MM.1S (cell line): Measurements from ENCODE around the gene PACRG.

Source experiments
- DNase-seq: peaks from one replicate; pipeline ENCODE4 v3.0.0-alpha.2; 2015
- H2AFZ ChIP-seq: fragments of 300-600 bp; sonication (generic); 2 replicates; pipeline ENCODE4 v1.6.0; 2016; ENCODE audit warnings: antibody characterized with exemption, low read length
- H3F3A ChIP-seq: fragments of 300-600 bp; sonication (generic); 2 replicates; pipeline ENCODE4 v1.6.1; 2016; ENCODE audit warnings: mild to moderate bottlenecking, antibody characterized with exemption, low read length, moderate library complexity, mixed read lengths; ENCODE audit not compliant: insufficient read depth
- H3K27ac ChIP-seq: fragments of 300-600 bp; sonication (generic); 2 replicates; pipeline ENCODE4 v1.5.1; 2016; ENCODE audit warnings: mild to moderate bottlenecking, low read length
- H3K27me3 ChIP-seq: fragments of 300-600 bp; sonication (generic); replicated peaks from 2 replicates; pipeline ENCODE4 v1.6.0; 2016; ENCODE audit warnings: low read length; ENCODE audit not compliant: insufficient read depth
- H3K36me3 ChIP-seq: fragments of 300-600 bp; sonication (generic); replicated peaks from 2 replicates; pipeline ENCODE4 v1.6.1; 2016; ENCODE audit warnings: mild to moderate bottlenecking, low read length, mixed read lengths; ENCODE audit not compliant: insufficient read depth
- H3K4me1 ChIP-seq: fragments of 300-600 bp; sonication (generic); 2 replicates; pipeline ENCODE4 v1.6.1; 2016; ENCODE audit warnings: low read length, mixed read lengths
- H3K4me2 ChIP-seq: fragments of 300-600 bp; sonication (generic); 2 replicates; pipeline ENCODE4 v1.6.0; 2016; ENCODE audit warnings: low read depth, low read length
- H3K4me3 ChIP-seq: fragments of 300-600 bp; sonication (generic); 2 replicates; pipeline ENCODE4 v1.5.1; 2016; ENCODE audit warnings: low read length, mixed read lengths
- H3K79me2 ChIP-seq: fragments of 300-600 bp; sonication (generic); 2 replicates; pipeline ENCODE4 v1.6.1; 2016; ENCODE audit warnings: mixed run types, low read length, mixed read lengths
- H3K9ac ChIP-seq: fragments of 300-600 bp; sonication (generic); 2 replicates; pipeline ENCODE4 v1.6.1; 2016; ENCODE audit warnings: low read length, mixed read lengths
- H3K9me2 ChIP-seq: fragments of 300-600 bp; sonication (generic); replicated peaks from 2 replicates; pipeline ENCODE4 v1.6.1; 2016; ENCODE audit warnings: mild to moderate bottlenecking, low read length, mixed read lengths; ENCODE audit not compliant: insufficient read depth
- H3K9me3 ChIP-seq: fragments of 300-600 bp; sonication (generic); replicated peaks from 2 replicates; pipeline ENCODE4 v1.6.1; 2016; ENCODE audit warnings: mild to moderate bottlenecking, low read length, mixed read lengths; ENCODE audit not compliant: insufficient read depth
- H4K20me1 ChIP-seq: fragments of 300-600 bp; sonication (generic); 2 replicates; pipeline ENCODE4 v1.6.1; 2016; ENCODE audit warnings: mild to moderate bottlenecking, low read length, moderate library complexity, mixed read lengths; ENCODE audit not compliant: insufficient read depth
- CTCF ChIP-seq: fragments of 300-600 bp; sonication (generic); IDR thresholded peaks from 2 replicates; pipeline ENCODE4 v1.5.1; 2016; ENCODE audit warnings: antibody characterized with exemption, low read length, mixed read lengths
- EZH2 ChIP-seq: fragments of 300-600 bp; sonication (generic); optimal IDR thresholded peaks from 2 replicates; pipeline ENCODE3; 2017; ENCODE audit warnings: low read depth, mild to moderate bottlenecking, antibody characterized with exemption, low read length, mixed read lengths
- EZH2phosphoT487 ChIP-seq: fragments of 300-600 bp; sonication (generic); IDR thresholded peaks from 2 replicates; pipeline ENCODE4 v1.6.1; 2018; ENCODE audit warnings: antibody characterized with exemption, low read length

Gene PACRG

DNA sequence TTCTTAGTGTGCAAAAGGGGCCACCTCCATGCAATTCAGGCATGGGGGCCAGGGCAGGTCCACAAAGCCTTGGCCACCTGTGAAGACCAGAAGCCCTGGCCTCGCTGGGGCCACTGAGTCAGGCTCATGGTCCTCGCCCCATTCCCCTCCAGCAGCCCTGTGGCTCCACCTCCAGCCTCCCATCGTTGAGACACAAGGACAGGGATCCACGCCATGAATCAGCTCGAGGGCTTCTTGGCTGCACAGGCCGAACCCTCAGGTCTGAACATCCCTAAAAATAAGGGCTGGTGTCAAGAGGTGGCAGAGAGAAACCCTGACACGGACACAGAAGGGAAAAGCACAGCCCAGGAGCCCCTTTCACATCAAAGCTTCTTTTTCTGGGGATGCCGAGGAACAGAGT lies 618.2 kb downstream of the PACRG start:
- H2AFZ ChIP-seq: no peak overlapping the region
- H3K4me1 ChIP-seq: no peaks in the 10 kb centered on the region
- H3K79me2 ChIP-seq: no peaks in the 10 kb centered on the region
- no peaks in the 10 kb centered on the region for H3K36me3 ChIP-seq
- H3F3A ChIP-seq: no peaks in the 10 kb centered on the region
- no peak for DNase-seq
- H3K4me3 ChIP-seq: no peak overlapping the region
- no peak overlapping the region for H3K4me2 ChIP-seq
- H3K27me3 ChIP-seq: no peaks in the 10 kb centered on the region
- H4K20me1 ChIP-seq: no peaks in the 10 kb centered on the region
- H3K27ac ChIP-seq: no peak overlapping the region
- no peaks in the 10 kb centered on the region for H3K9me3 ChIP-seq
- no peak overlapping the region for H3K9ac ChIP-seq
- no peaks in the 10 kb centered on the region for H3K9me2 ChIP-seq
- no peak for TF ChIP-seq EZH2
- no peak for TF ChIP-seq CTCF
- TF ChIP-seq EZH2phosphoT487: no peak

DNA sequence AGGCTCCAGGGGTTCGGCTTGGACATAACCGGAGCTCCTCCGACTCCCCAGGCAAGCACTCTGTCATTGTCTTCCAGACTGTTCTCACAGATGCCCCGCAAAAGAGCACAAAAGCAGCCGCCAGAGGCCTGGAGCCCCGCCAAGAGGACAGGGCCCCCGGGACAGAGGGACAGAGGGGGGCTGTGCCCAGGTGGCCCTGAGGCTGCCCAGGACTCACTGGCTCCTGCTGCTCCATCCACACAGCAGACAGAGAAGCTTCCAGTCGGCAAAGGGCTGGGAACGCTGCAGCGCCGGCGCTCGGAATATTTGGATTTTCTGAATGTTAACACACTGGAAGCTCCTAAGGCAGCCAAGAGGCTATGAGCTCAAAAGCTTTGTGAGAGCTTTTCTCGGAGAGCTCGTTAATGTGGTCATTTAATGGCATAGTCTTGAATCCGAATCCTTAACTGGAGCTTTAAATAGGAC lies 618.8 kb downstream of the PACRG start:
- TF ChIP-seq EZH2phosphoT487: no peak
- TF ChIP-seq EZH2: no peak
- no peak for TF ChIP-seq CTCF
- Histone ChIP-seq H3K9me2 (no peaks in the 10 kb centered on the region), H3K27me3 (no peaks in the 10 kb centered on the region), H2AFZ (no peak overlapping the region), H3K4me3 (no peak overlapping the region), H3K9me3 (no peaks in the 10 kb centered on the region), H3K9ac (no peak overlapping the region), H3K4me1 (no peaks in the 10 kb centered on the region), H3K4me2 (no peak overlapping the region), H3K36me3 (no peaks in the 10 kb centered on the region), H3F3A (no peaks in the 10 kb centered on the region), H3K79me2 (no peaks in the 10 kb centered on the region), H3K27ac (no peak overlapping the region), H4K20me1 (no peaks in the 10 kb centered on the region)
- no peak for DNase-seq

- no peaks in the 10 kb centered on the region for H3K36me3 ChIP-seq
- no peak overlapping the region for H3K4me3 ChIP-seq
- H3K79me2 ChIP-seq: no peaks in the 10 kb centered on the region
- no peak overlapping the region for H3K4me2 ChIP-seq
- H3K4me1 ChIP-seq: no peaks in the 10 kb centered on the region
- no peaks in the 10 kb centered on the region for H3K9me3 ChIP-seq
- no peaks in the 10 kb centered on the region for H3K27me3 ChIP-seq
- H3K27ac ChIP-seq: no peak overlapping the region
- no peaks in the 10 kb centered on the region for H3K9me2 ChIP-seq
- H3K9ac ChIP-seq: no peak overlapping the region
- H2AFZ ChIP-seq: no peak overlapping the region
- no peaks in the 10 kb centered on the region for H3F3A ChIP-seq
- DNase-seq: no peak
- H4K20me1 ChIP-seq: no peaks in the 10 kb centered on the region
- TF ChIP-seq CTCF (no peak), EZH2 (no peak)
Measured at GRCh38 chr6:163347021-163347446, 619.3 kb downstream of the PACRG start.
